OCI-LY1 (cell line): ENCODE data around the gene ARL8A.

Experiments used
- H2AFZ ChIP-seq: fragments of 200-600 bp; sonication (generic), shearing (Covaris generic); 2 replicates; pipeline ENCODE4 v1.6.0; 2014; ENCODE audit warnings: antibody characterized with exemption, mild to moderate bottlenecking, low read length
- H3F3A ChIP-seq: fragments of 200-600 bp; sonication (generic), shearing (Covaris generic); 2 replicates; pipeline ENCODE4 v1.6.0; 2014; ENCODE audit warnings: mild to moderate bottlenecking, antibody characterized with exemption, low read length, moderate library complexity; ENCODE audit not compliant: insufficient read depth
- H3K27ac ChIP-seq: fragments of 200-600 bp; sonication (generic); 2 replicates; pipeline ENCODE4 v1.5.1; 2014; ENCODE audit warnings: low read length, mixed run types, mild to moderate bottlenecking, low read depth; ENCODE audit not compliant: poor library complexity, severe bottlenecking
- H3K27me3 ChIP-seq: fragments of 200-600 bp; sonication (generic); 2 replicates; pipeline ENCODE4 v1.6.0; 2014; ENCODE audit warnings: antibody characterized with exemption, mild to moderate bottlenecking, low read length, moderate library complexity; ENCODE audit not compliant: insufficient read depth
- H3K36me3 ChIP-seq: fragments of 200-600 bp; sonication (generic); 2 replicates; pipeline ENCODE4 v1.6.1; 2014; ENCODE audit warnings: mild to moderate bottlenecking, antibody characterized with exemption, low read length, moderate library complexity, mixed read lengths; ENCODE audit not compliant: insufficient read depth
- H3K4me1 ChIP-seq: fragments of 200-600 bp; sonication (generic); 2 replicates; pipeline ENCODE4 v1.5.1; 2014; ENCODE audit warnings: mild to moderate bottlenecking, low read length, moderate library complexity; ENCODE audit not compliant: insufficient read depth, severe bottlenecking
- H3K4me2 ChIP-seq: fragments of 200-600 bp; sonication (generic), shearing (Covaris generic); 2 replicates; pipeline ENCODE4 v1.6.1; 2014; ENCODE audit warnings: low read length
- H3K4me3 ChIP-seq: fragments of 200-600 bp; sonication (generic); 2 replicates; pipeline ENCODE4 v1.5.1; 2014; ENCODE audit warnings: low read length, low read depth, mild to moderate bottlenecking, mixed read lengths; ENCODE audit not compliant: poor library complexity, severe bottlenecking
- H3K79me2 ChIP-seq: fragments of 200-600 bp; shearing (Covaris generic); 2 replicates; pipeline ENCODE4 v1.6.1; 2016; ENCODE audit warnings: mixed run types, low read length, mixed read lengths; ENCODE audit not compliant: insufficient read depth
- H3K9ac ChIP-seq: fragments of 200-600 bp; sonication (generic), shearing (Covaris generic); 2 replicates; pipeline ENCODE4 v1.6.1; 2014; ENCODE audit warnings: mild to moderate bottlenecking, low read length, mixed read lengths
- H3K9me2 ChIP-seq: fragments of 200-600 bp; sonication (generic), shearing (Covaris generic); 2 replicates; pipeline ENCODE4 v1.6.1; 2014; ENCODE audit warnings: low read depth, mild to moderate bottlenecking, low read length, mixed read lengths
- H3K9me3 ChIP-seq: fragments of 200-600 bp; shearing (Covaris generic); 2 replicates; pipeline ENCODE4 v1.6.1; 2014; ENCODE audit warnings: low read length, mixed read lengths
- H4K20me1 ChIP-seq: fragments of 200-600 bp; sonication (generic), shearing (Covaris generic); 2 replicates; pipeline ENCODE4 v1.6.0; 2016; ENCODE audit warnings: mild to moderate bottlenecking, low read length; ENCODE audit not compliant: insufficient read depth
- EZH2 ChIP-seq: fragments of 200-600 bp; sonication (generic), shearing (Covaris generic); IDR thresholded peaks from 2 replicates; pipeline ENCODE4 v1.8.0; 2017; ENCODE audit warnings: borderline replicate concordance, mixed run types, mild to moderate bottlenecking, antibody characterized with exemption, low read length, moderate library complexity, mixed read lengths
- TF ChIP-seq, protein P1 (sequence below): fragments of 200-600 bp; sonication (generic), shearing (Covaris generic); IDR thresholded peaks from 2 replicates; pipeline ENCODE4 v1.5.1; 2017; ENCODE audit warnings: mild to moderate bottlenecking, antibody characterized with exemption, low read length, moderate library complexity, mixed read lengths

ARL8A gene

DNA sequence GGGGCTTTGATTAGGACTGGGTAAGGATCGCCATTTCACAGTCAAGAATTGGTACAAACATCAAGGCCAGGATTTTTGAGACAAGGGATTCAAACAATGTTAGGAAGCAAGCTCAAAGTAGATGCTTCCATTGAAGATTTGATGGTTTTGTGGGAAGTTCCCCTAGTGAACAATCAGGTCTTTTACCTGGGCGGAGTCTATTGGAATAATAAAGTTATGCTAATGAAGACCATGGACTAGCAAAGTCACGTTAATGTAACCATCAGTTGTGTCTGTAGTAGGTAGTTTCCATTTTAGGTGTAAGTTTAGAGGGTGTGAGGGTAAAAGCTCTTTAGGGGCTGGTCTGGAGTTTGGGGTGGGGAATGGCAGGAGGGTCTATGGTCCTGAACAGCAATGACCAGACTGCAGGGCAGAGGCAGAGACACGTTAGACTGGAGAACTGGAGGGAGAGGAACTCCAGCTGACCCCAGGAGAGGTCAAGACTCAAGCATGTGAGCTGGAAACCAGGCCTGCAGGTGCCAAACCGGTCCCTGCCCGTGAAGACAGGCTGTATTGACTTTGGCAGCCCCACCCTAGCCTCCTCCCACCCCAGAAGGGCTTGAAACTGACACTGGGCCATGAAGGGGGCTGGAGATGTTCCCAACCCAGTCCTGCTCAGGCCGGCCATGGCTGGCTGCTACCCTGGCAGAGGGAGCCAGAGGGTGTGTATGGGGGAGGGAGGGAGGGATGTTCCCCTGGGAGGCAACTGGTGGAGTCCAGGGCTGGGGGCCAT lies 57.8 kb downstream of the ARL8A start:
- no peak overlapping the region for H3K9ac ChIP-seq
- TF ChIP-seq, protein P1, sequence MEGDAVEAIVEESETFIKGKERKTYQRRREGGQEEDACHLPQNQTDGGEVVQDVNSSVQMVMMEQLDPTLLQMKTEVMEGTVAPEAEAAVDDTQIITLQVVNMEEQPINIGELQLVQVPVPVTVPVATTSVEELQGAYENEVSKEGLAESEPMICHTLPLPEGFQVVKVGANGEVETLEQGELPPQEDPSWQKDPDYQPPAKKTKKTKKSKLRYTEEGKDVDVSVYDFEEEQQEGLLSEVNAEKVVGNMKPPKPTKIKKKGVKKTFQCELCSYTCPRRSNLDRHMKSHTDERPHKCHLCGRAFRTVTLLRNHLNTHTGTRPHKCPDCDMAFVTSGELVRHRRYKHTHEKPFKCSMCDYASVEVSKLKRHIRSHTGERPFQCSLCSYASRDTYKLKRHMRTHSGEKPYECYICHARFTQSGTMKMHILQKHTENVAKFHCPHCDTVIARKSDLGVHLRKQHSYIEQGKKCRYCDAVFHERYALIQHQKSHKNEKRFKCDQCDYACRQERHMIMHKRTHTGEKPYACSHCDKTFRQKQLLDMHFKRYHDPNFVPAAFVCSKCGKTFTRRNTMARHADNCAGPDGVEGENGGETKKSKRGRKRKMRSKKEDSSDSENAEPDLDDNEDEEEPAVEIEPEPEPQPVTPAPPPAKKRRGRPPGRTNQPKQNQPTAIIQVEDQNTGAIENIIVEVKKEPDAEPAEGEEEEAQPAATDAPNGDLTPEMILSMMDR = no peak
- no peak for TF ChIP-seq EZH2
- no peaks in the 10 kb centered on the region for H3K79me2 ChIP-seq
- no peaks in the 10 kb centered on the region for H4K20me1 ChIP-seq
- H3K27me3 ChIP-seq = no peaks in the 10 kb centered on the region
- H3K9me3 ChIP-seq = no peaks in the 10 kb centered on the region
- H3K36me3 ChIP-seq = no peaks in the 10 kb centered on the region
- H3K4me2 ChIP-seq = no peak overlapping the region
- H3K4me3 ChIP-seq = no peak overlapping the region
- no peaks in the 10 kb centered on the region for H3K4me1 ChIP-seq
- no peaks in the 10 kb centered on the region for H3F3A ChIP-seq
- no peak overlapping the region for H2AFZ ChIP-seq
- no peaks in the 10 kb centered on the region for H3K9me2 ChIP-seq
- no peak overlapping the region for H3K27ac ChIP-seq

DNA sequence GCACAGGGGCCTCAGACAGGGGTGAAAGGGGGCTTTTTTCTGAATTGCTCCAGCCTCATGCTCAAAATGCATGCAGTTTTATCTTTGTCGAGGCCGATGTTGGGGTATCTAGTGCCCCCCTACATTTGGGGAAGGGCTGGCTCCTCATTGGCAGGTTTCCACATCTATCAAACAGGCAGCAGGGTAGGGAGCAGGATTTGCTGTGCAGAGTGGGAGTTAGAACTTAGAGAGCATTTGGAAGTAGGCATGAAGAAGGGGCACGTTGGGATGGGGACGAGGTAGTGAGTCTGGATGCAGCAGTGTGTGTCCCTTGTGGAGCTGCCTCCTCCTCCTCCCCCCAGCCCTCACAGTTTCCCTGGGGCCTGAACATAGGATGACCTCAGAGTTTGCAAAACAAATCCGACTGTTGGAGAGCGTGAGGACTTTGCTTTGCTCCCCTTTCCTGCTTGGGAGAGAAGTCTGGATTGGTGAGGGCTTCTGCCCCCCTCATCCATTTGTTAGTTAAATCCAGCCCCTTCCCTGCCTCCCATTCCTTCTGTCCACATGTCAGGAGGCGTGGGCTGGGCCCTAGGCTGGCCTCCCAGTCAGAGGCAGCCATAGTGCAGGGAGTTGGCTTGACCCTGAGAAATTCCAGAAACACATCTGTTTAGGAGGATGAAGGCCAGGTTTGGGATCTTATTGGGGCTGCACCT lies 58.7 kb downstream of the ARL8A start:
- no peaks in the 10 kb centered on the region for H4K20me1 ChIP-seq
- H3K79me2 ChIP-seq = no peaks in the 10 kb centered on the region
- H3F3A ChIP-seq = no peaks in the 10 kb centered on the region
- no peak for TF ChIP-seq EZH2
- TF ChIP-seq, protein P1 = no peak
- H3K27ac ChIP-seq = no peak overlapping the region
- H3K9ac ChIP-seq = no peak overlapping the region
- no peak overlapping the region for H2AFZ ChIP-seq
- H3K9me3 ChIP-seq = no peaks in the 10 kb centered on the region
- no peak overlapping the region for H3K4me2 ChIP-seq
- no peaks in the 10 kb centered on the region for H3K4me1 ChIP-seq
- H3K4me3 ChIP-seq = no peak overlapping the region
- H3K36me3 ChIP-seq = no peaks in the 10 kb centered on the region
- no peaks in the 10 kb centered on the region for H3K27me3 ChIP-seq
- no peaks in the 10 kb centered on the region for H3K9me2 ChIP-seq

DNA sequence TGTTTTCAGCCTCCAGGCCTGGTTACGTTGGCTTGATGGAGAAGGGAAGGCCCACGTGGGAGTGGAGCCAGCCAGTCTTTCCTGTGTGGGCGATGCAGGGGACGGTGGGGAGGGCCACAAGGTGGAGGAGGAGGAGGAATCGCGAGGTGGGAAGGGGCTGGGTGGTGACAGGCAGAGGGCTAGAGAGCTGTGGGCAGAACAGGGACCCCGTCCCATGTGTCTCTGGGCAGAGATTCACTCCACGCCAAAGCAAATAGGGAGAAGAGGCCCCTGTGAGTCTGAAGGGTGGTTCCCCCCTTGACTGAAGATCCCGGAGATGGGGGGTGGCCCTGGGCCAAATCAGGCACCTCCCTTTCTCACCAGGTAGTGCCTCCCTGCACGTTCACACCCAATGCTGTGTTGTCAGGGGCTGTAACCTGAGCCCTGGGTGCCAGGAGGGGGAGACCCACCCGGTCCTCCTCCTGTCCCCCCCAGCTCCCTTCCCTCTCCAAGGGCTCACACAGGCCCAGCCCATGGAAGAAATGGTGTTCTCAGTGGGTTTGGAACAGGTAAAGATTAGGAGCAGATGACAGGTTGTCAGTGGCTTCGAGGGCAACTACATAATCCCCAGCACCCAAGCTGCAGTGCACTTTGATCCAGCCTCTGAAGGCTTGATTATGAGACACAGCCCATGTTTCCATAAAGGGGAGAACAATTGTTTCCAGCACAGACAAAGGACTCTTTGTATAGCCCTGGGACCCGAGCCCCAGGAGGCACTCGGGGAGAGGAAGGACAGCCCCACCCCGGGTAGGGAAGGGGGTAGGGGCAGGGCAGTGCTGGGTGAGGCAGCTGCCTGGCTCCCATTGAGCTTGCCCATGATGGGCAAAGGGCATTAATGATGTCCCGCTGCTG lies 59.5 kb downstream of the ARL8A start:
- Histone ChIP-seq H3K27me3 (no peaks in the 10 kb centered on the region), H3K79me2 (no peaks in the 10 kb centered on the region), H4K20me1 (no peaks in the 10 kb centered on the region), H3K9ac (no peak overlapping the region), H3K4me1 (no peaks in the 10 kb centered on the region), H3K27ac (no peak overlapping the region), H3K36me3 (no peaks in the 10 kb centered on the region), H3F3A (no peaks in the 10 kb centered on the region), H3K9me2 (no peaks in the 10 kb centered on the region), H3K9me3 (no peaks in the 10 kb centered on the region), H3K4me2 (no peak overlapping the region), H3K4me3 (no peak overlapping the region), H2AFZ (no peak overlapping the region)
- TF ChIP-seq EZH2 = no peak
- TF ChIP-seq, protein P1 = no peak
